ENCODE results near the gene KCNC1.

KCNC1 gene

GRCh38 chr11:17816232-17816931 is 81.8 kb downstream of the KCNC1 start:
- DNase-seq (ENCODE audit: low spot score) (no peak), FAIRE-seq (no peak)

- DNase-seq (ENCODE audit: low spot score) (no peak), FAIRE-seq (no peak)
These were observed 87.2 kb downstream of the KCNC1 start for GRCh38 chr11:17821648-17822400.

GRCh38 chr11:17822401-17822781 is 87.8 kb downstream of the KCNC1 start:
- no peak for FAIRE-seq
- no peak for DNase-seq (ENCODE audit: low spot score)

GRCh38 chr11:17827006-17827405 is 92.4 kb downstream of the KCNC1 start:
- DNase-seq (ENCODE audit: low spot score) (no peak), FAIRE-seq (no peak)

GRCh38 chr11:17828311-17828751 is 93.8 kb downstream of the KCNC1 start:
- FAIRE-seq: no peak
- no peak for DNase-seq (ENCODE audit: low spot score)

- DNase-seq (ENCODE audit: low spot score) (no peak), FAIRE-seq (no peak)
These were observed 96.6 kb downstream of the KCNC1 start for GRCh38 chr11:17831228-17831627.

GRCh38 chr11:17831883-17832282 is 97.3 kb downstream of the KCNC1 start:
- FAIRE-seq (no peak), DNase-seq (ENCODE audit: low spot score) (no peak)
